ENCODE results near the gene ZNF326. TPM values are rescaled to one million over a fixed set of nuclear protein-coding genes. Genes with fewer than 3 reads are reported as not detected.

Gene ZNF326
- total and polyA plus RNA-seq, 2 of the 8 experiments (the other 6 are each of a cell fraction or from before 2014, with no cell fraction given), result 12.2 to 30.6 TPM

DNA sequence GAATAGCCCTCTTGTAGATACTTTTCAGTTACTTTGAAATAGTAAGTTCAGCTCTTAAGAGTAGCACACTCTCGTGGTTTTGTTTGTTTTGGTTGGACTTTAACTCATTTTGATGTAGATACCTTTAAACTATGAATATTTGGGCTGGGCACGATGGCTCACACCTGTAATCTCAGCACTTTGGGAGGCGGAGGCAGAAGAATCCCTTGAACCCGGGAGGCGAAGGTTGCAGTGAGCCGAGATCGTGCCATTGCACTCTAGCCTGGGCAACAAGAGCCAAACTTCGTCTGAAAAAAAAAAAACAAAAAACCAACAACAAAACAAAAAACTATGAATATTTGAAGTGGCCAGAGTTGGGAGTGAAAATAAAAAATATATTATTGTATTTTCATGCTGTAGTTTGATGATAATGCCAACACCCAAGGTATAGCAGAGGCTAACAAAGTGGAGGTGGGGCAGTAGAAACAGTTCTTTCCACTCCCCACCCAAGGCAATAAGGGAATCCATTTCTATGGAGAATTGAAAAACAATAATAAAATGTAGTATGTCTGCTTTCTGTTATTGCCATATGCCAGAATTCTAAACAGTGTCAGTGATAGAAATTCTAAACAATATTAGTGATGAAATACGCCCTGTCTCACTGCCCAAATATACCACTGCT lies 1.7 kb downstream of the ZNF326 start (continued):
- TF ChIP-seq CHD7 (IDR thresholded peaks at IDR 0.05; ENCODE audit: insufficient replicate concordance, low read length), result no peak
- no peak for TF ChIP-seq BCL11A (IDR thresholded peaks at IDR 0.05; ENCODE audit: low read depth in 2 of 2, low read length in 2 of 2)
- TF ChIP-seq TAF7 (optimal IDR thresholded peaks at IDR 0.05; ENCODE audit: borderline replicate concordance, low read depth, low read length), result no peak
- no peak for TF ChIP-seq CBX8 (IDR thresholded peaks at IDR 0.05; ENCODE audit: borderline replicate concordance, low read depth, low read length)
- no peak for TF ChIP-seq SIN3A (conservative IDR thresholded peaks at IDR 0.05 in 1 of 2, IDR thresholded peaks at IDR 0.05 in 1 of 2; ENCODE audit: low read depth in 1 of 2, low read length in 2 of 2)
- TF ChIP-seq CREB1 (IDR thresholded peaks at IDR 0.05), result no peak

Measured in H1 (cell line).